ENCODE measurements around the gene DUSP23. TPM values are rescaled to one million over a fixed set of nuclear protein-coding genes. Genes with fewer than 3 reads are reported as not detected.

Gene DUSP23
- total and polyA plus RNA-seq, 7 donors: 18.5 to 236 (median 46.5) TPM

DNA sequence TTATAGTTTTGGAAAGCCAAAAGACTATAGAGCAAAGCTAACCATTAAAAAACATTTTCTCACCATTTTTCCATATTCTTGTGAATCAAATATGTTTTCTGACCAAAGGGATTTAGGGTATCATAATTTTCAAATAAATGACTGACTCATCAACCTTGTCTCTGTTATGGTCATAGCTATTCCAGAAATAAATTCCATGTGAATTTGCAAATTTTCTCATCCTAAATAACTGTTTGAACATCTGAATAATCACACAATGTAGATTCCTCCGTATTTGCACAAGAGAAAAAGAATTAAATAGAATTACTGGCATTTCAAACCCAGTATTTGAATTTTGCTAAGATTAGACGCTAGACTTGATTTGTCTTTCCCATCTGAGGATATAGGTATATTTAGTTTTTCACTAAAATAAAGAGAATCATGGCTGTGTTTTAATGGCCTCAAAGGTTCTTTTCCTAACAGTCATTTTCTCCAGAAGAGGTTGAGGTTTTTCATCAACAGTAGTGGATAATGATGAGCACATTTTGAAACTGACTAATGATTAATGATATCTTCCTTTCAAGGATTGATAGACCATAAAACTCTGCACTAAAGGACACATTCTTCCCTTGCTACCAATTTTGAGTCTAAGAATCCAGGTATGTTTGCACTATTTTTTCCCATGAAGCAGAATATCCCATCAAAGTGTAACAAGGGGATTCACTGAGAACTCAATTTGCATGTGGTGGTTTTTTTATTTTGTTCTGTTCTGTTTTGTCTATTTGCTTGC is 9.5 kb upstream of the DUSP23 start:
- Histone ChIP-seq H3K9me3 (no peaks in the 10 kb centered on the region), H3K4me3 (no peak overlapping the region), H3K27me3 (ENCODE audit: insufficient read depth in 3 of 3, low read length in 2 of 3) (no peaks in the 10 kb centered on the region), H3K4me1 (no peaks in the 10 kb centered on the region), H3K36me3 (ENCODE audit: insufficient read depth in 1 of 2, low read depth in 1 of 2) (no peaks in the 10 kb centered on the region), H3K27ac (no peak overlapping the region)
- TF ChIP-seq CTCF (IDR thresholded peaks at IDR 0.05): no peak
- 87 to 88% (median 87%) methylated on average over 2 of the region's 2 CpGs for WGBS, 3 donors
- intact Hi-C loops (cut with DNase I): no loop called here
- no peak for DNase-seq
- no peak for ATAC-seq

DNA sequence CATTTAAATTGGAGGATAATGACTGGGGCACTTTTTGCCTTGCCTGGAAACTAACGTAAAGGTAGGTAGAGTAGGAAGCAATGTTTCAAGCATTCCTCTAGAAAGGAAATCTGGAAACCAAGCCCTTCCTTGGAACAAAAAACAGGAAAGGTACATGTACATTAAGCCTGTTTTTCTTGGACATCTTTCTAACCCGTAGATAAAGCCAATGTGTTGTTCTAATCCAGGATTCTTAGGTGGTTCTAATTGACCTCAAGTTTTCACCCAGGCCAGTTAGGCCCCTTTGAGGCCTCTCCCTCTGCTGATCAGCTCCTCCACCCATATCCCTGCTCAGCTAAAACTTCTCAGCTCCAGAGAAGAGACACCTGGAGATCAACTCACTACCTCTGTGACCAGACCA is 6.3 kb upstream of the DUSP23 start:
- no peak for DNase-seq
- no peak for TF ChIP-seq CTCF (IDR thresholded peaks at IDR 0.05)
- WGBS, 3 donors: 67 to 79% (median 74%) methylated on average over 2 of the region's 2 CpGs
- Histone ChIP-seq H3K4me3 (no peak overlapping the region), H3K4me1 (peaks cover 4% of the 10 kb centered on the region), H3K27ac (no peak overlapping the region), H3K9me3 (no peaks in the 10 kb centered on the region), H3K27me3 (ENCODE audit: insufficient read depth in 3 of 3, low read length in 2 of 3) (no peaks in the 10 kb centered on the region), H3K36me3 (ENCODE audit: insufficient read depth in 1 of 2, low read depth in 1 of 2) (no peaks in the 10 kb centered on the region)
- no peak for ATAC-seq
- intact Hi-C loops (cut with DNase I): no loop called here

GRCh38 chr1:159775716-159776115 is 5.0 kb upstream of the DUSP23 start:
- WGBS, 3 donors: 83 to 89% (median 86%) methylated on average over 2 of the region's 2 CpGs
- ATAC-seq (no peak), DNase-seq (no peak)
- peaks cover 14% of the 10 kb centered on the region for H3K4me1 ChIP-seq
- no peaks in the 10 kb centered on the region for H3K27me3 ChIP-seq (ENCODE audit: insufficient read depth in 3 of 3, low read length in 2 of 3)
- intact Hi-C loops (cut with DNase I): no loop called here
- no peaks in the 10 kb centered on the region for H3K36me3 ChIP-seq (ENCODE audit: insufficient read depth in 1 of 2, low read depth in 1 of 2)
- no peaks in the 10 kb centered on the region for H3K9me3 ChIP-seq
- H3K27ac ChIP-seq: no peak overlapping the region
- no peak for TF ChIP-seq CTCF (IDR thresholded peaks at IDR 0.05)
- no peak overlapping the region for H3K4me3 ChIP-seq

- ATAC-seq (no peak), DNase-seq (no peak)
- Histone ChIP-seq H3K36me3 (ENCODE audit: insufficient read depth in 1 of 2, low read depth in 1 of 2) (no peaks in the 10 kb centered on the region), H3K27me3 (ENCODE audit: insufficient read depth in 3 of 3, low read length in 2 of 3) (no peaks in the 10 kb centered on the region), H3K4me1 (peaks cover 14% of the 10 kb centered on the region), H3K27ac (no peak overlapping the region), H3K4me3 (no peak overlapping the region), H3K9me3 (no peaks in the 10 kb centered on the region)
- 88 to 94% (median 93%) methylated on average over 4 of the region's 4 CpGs for WGBS, 3 donors
- no peak for TF ChIP-seq CTCF (IDR thresholded peaks at IDR 0.05)
- intact Hi-C loops (cut with DNase I): no loop called here
Measured at GRCh38 chr1:159778266-159778665, 2.5 kb upstream of the DUSP23 start.

DNA sequence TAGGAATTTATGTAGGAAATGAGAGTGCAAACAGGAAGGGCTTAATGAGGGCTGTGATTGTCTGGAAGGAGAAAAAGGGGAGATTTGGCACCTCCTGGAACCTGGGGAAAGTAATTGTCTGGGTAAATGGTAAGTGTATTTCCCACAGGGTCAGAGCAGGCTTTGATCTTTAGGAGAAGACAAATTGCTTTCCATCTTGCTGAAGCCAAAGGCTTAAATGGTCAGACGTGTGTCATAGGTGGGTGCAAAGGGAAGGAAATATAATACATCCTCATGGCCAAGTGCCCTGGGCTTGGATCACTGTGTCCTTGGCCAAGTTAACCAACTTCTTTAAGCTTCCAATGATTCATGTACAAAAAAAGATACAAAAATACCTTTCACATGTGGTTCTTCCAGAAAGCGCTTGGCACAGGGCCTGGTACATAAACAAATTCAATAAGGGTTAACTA is 1.3 kb upstream of the DUSP23 start:
- H3K27ac ChIP-seq: peak overlapping the region; percentile 71
- H3K4me1 ChIP-seq: peaks cover 14% of the 10 kb centered on the region
- no peaks in the 10 kb centered on the region for H3K36me3 ChIP-seq (ENCODE audit: insufficient read depth in 1 of 2, low read depth in 1 of 2)
- H3K9me3 ChIP-seq: no peaks in the 10 kb centered on the region
- H3K27me3 ChIP-seq (ENCODE audit: insufficient read depth in 3 of 3, low read length in 2 of 3): no peaks in the 10 kb centered on the region
- DNase-seq: peak; percentile 62 to 81
- intact Hi-C loops (cut with DNase I): no loop called here
- no peak for TF ChIP-seq CTCF (IDR thresholded peaks at IDR 0.05)
- H3K4me3 ChIP-seq: no peak overlapping the region
- ATAC-seq: peak; percentile 52 to 80 (median 70)
- 51 to 58% (median 52%) methylated on average over 2 of the region's 2 CpGs for WGBS, 3 donors

All from psoas muscle (tissue), 8 donors.